GM12892 (cell line): Measurements from ENCODE around the gene GEMIN4.
A peak's percentile ranks its signal among the peaks of the same experiment; 100 is the strongest.

Source experiments
- POLR2A ChIP-seq: IDR thresholded peaks from 2 replicates; pipeline ENCODE4 v1.6.1; 2011; ENCODE audit warnings: low read depth, low read length, control low read depth
- POLR2AphosphoS5 ChIP-seq: IDR thresholded peaks from 2 replicates; pipeline ENCODE4 v1.6.1; 2011; ENCODE audit warnings: low read depth, low read length, control low read depth
- TAF1 ChIP-seq: IDR thresholded peaks from 2 replicates; pipeline ENCODE4 v1.6.1; 2011; ENCODE audit warnings: low read depth, mild to moderate bottlenecking, control low read depth, low read length, borderline replicate concordance

GRCh38 chr17:742147-742793, 9.8 kb downstream of the GEMIN4 start:
- TF ChIP-seq POLR2A (peak; percentile 62; the same call in 1 of the 2 replicates), POLR2AphosphoS5 (peak; percentile 26; the same call in 1 of the 2 replicates), TAF1 (no peak)
